Activated effector memory CD4-positive, alpha-beta T cell treated with Interleukin-2 at 50 U/mL for 16 hours (primary cell): ENCODE measurements around the gene NXPE4.
"Not testable (repeated sequence)": the region's sequence is repeated elsewhere in the genome, so short reads cannot be mapped to it uniquely, and the experiment has no call there.

Source experiments
- DNase-seq: peaks from one replicate; pipeline ENCODE4 v3.0.0-alpha.2; 2020

The NXPE4 gene

DNA sequence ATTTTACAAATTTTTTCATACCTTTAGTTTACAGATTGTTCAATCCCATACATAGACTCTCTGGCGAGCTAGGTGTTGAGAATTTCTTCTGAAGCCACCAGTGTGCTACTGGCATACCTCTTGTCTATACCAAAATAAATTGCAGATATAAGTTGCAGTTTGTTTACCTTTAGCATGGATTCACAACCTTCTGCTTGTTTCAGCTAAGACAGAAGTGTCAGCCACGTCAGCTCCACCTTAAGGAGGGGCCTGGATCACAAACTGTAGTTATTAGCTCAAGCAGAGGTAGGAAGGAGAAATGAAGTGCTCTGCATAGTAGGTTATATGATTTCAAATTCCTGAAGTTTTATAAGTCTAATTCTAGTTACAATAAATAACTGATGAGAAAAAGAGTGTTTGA, at the start of gene NXPE4:
TSS of gene NXPE4 (minus strand) at position 216 of the 400 bp plus-strand sequence. CDS start 1,027 bp downstream, outside the sequence.
- no peak for DNase-seq

DNA sequence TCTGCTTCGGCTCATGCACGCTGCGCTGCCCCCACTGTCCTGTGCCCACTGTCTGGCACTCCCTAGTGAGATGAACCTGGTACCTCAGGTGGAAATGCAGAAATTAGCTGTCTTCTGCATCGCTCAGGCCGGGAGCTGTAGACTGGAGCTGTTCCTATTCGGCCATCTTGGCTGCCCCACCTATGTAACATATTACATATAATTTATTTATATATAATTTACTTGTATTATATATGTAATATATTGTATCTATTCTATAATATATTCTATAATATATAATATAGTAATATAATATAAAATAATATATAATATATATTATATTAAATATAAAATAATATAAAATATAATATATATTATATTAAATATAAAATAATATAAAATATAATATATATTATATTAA, 43.9 kb upstream of the NXPE4 start:
- DNase-seq, result not testable (repeated sequence)

DNA sequence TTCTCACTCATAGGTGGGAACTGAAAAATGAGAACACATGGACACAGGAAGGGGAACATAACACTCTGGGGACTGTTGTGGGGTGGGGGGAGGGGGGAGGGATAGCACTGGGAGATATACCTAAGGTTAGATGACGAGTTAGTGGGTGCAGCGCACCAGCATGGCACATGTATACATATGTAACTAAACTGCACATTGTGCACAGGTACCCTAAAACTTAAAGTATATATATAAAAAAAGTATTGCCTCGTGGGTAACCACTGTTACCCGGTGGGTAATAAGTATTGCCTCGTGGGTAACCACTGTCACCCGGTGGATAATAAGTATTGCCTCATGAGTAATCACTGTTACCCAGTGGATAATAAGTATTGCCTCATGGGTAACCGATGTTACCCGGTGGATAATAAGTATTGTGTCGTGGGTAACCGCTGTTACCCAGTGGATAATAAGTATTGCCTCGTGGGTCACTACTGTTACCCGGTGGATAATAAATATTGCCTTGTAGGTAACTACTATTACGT, 35.9 kb upstream of the NXPE4 start:
- DNase-seq, result not testable (repeated sequence)

DNA sequence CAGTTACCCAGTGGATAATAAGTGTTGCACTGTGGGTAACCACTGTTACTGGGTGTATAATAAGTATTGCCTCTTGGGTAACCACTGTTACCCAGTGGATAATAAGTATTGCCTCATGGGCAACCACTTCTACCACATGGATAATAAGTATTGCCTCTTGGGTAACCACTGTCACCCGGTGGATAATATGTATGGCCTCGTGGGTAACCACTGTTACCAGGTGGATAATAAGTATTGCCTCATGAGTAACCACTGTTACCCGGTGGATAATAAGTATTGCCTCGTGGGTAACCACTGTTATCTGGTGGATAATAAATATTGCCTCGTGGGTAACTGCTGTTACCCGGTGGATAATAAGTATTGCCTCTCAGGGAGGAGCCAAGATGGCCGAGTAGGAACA, 29.7 kb upstream of the NXPE4 start:
- DNase-seq, result no peak

DNA sequence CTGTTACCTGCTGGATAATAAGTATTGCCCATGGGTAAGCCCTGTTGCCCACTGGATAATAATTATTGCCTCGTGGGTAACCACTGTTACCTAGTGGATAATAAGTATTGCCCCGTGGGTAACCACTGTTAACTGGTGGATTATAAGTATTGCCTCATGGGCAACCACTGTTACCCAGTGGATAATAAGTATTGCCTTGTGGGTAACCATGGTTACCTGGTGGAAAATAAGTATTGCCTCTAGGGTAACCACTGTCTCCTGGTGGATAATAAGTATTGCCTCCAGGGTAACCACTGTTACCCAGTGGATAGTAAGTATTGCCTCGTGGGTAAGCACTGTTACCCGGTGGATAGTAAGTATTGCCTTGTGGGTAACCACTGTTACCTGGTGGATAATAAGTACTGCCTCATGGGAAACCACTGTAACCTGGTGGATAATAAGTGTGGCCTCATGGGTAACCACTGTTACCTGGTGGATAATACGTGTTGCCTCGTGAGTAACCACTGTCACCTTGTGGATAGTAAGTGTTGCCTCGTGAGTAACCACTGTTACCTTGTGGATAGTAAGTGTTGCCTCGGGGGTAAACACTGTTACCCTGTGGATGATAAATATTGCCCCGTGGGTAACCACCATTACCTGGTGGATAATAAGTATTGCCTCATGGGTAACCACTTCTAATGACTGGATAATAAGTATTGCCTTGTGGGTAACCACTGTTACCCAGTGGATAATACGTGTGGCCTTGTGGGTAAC, 29.0 kb upstream of the NXPE4 start:
- no peak for DNase-seq

DNA sequence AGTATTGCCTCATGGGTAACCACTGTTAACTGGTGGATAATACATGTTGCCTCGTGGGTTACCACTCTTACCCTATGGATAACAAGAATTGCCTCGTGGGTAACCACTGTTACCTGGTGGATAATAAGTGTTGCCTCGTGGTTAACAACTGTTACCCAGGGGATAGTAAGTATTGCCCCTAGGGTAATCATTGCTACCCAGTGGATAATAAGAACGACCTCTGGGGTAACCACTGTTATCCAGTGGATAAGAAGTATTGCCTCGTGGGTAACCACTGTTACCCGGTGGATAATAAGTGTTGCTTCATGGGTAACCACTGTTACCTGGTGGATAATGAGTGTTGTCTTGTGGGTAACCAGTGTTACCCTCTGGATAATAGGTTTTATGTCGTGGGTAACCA, 28.1 kb upstream of the NXPE4 start:
- DNase-seq, result no peak

DNA sequence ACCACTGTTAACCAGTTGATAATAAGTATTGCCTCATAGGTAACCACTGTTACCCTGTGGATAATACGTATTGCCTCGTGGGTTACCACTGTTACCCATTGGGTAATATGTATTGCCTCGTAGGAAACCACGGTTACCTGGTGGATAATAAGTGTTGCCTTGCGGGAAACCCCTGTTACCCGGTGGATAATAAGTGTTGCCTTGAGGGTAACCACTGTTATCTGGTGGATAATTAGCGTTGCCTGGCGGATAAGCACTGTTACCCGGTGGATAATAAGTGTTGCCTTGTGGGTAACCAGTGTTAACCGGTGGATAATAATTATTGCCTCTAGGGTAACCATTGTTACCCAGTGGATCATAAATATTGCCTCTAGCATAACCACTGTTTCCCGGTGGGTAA, 27.3 kb upstream of the NXPE4 start:
- no peak for DNase-seq

DNA sequence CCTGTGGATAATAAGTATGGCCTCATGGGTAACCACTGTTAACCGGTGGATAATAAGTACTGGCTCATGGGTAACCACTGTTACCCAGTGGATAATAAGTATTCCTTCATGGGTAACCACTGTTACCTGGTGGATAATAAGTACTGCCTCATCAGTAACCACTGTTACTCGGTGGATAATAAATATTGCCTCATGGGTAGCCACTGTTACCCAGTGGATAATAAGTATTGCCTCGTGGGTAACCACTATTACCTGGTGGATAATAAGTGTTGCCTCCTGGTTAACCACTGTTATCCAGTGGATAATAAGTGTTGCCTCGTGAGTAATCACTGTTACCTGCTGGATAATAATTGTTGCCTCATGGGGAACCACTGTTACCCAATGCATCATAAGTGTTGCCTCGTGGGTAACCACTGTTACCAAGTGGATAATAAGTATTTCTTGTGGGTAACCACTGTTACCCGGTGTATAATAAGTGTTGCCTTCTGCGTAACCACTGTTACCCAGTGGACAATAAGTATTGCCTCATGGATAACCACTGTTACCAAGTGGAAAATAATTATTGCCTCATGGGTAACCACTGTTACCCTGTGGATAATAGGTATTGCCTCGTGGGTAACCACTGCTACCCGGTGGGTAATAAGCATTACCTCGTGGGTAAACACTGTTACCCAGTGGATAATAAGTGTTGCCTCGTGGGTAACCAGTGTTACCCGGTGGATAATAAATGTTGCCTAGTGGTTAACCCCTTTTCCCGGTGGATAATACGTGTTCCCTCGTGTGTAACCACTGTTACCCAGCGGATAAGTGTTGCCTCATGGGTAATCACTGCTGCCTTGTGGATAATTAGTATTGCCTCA, 26.6 kb upstream of the NXPE4 start:
- no peak for DNase-seq

DNA sequence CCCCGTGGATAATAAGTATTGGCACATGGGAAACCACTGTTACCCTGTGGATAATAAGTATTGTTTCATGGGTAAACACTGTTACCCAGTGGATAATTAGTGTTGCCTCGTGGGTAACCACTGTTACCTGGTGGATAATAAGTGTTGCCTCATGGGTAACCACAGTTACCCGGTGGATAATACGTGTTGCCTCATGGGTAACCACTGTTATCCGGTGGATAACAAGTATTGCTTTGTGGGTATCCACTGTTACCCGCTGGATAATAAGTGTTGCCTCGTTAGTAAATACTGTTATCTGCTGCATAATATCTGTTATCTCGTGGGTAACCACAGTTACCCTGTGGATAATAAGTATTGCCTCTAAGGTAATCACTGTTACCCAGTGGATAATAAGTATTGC, 25.5 kb upstream of the NXPE4 start:
- no peak for DNase-seq

DNA sequence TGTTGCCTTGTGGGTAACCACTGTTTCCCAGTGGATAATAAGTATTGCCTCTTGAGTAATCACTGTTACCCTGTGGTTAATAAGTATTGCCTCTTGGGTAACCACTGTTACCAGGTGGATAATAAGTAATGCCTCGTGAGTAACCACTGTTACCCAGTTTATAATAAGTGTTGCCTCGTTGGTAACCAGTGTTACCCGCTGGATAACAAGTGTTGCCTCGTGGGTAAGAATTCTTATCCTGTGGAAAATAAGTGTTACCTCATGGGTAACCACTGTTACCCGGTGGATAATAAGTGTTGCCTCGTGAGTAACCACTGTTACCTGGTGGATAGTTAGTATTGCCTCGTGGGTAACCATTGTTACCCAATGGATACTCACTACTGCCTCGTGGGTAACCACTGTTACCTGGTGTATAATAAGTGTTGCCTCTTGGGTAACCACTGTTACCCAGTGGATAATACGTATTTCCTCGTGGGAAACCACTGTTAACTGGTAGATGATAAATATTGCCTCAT, 24.1 kb upstream of the NXPE4 start:
- DNase-seq, result no peak

DNA sequence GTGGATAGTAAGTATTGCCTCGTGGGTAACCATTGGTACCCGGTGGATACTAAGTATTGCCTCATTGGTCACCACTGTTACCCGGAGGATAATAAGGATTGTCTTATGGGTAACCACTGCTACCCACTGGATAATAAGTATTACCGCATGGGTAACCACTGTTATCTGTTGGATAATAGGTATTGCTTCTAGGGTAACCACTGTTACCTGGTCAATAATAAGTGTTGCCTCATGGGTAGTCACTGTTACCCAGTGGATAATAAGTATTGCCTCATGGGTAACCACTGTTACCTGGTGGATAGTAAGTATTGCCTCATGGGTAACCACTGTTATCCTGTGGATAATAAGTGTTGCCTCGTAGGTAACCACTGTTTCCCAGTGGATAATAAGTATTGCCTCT, 22.6 kb upstream of the NXPE4 start:
- no peak for DNase-seq

DNA sequence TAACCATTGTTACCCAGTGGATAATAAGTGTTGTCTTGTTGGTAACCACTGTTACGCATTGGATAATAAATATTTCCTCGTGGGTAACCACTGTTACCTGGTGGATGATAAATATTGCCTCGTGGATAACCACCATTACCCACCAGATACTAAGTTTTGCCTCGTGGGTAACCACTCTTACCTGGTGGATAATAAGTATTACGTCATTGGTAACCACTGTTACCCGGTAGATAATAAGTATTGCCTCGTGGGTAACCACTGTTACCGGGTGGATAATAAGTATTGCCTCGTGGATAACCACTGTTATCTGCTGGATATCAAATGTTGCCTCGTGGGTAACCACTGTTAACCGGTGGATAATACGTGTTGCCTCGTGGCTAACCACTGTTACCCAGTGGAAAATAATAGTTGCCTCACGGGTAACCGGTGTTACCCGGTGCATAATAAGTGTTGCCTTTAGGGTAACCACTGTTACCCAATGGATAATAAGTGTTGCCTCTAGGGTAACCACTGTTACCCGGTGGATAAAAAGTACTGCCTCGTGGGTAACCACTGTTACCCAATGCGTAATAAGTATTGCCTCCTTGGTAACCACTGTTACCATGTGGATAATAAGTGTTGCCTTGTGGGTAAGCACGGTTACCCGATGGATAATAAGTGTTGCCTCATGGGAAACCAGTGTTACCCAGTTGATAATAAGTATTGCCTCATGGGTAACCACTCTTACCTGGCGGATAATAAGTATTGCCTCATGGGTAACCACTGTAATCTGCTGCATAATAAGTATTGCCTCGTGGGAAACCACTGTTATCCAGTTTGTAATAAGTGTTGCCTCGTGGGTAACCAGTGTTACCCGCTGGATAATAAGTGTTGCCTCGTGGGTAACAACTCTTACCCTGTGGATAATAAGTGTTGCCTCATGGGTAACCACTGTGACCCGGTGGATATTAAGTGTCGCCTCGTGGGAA, 21.9 kb upstream of the NXPE4 start:
- DNase-seq, result no peak

DNA sequence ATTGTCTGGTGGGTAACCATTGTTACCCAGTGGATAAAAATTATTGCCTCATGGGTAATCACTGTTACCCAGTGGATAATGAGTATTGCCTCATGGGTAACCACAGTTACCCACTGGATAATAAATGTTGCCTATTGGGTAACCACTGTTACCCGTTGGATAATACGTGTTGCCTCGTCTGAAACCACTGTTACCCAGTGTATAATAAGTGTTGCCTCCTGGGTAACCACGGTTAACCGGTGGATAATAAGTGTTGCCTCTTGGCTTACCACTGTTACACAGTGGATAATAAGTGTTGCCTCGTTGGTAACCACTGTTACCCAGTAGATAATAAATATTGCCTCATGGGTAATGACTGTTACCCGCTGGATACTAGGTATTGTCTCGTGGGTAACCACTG, 20.9 kb upstream of the NXPE4 start:
- DNase-seq, result no peak

DNA sequence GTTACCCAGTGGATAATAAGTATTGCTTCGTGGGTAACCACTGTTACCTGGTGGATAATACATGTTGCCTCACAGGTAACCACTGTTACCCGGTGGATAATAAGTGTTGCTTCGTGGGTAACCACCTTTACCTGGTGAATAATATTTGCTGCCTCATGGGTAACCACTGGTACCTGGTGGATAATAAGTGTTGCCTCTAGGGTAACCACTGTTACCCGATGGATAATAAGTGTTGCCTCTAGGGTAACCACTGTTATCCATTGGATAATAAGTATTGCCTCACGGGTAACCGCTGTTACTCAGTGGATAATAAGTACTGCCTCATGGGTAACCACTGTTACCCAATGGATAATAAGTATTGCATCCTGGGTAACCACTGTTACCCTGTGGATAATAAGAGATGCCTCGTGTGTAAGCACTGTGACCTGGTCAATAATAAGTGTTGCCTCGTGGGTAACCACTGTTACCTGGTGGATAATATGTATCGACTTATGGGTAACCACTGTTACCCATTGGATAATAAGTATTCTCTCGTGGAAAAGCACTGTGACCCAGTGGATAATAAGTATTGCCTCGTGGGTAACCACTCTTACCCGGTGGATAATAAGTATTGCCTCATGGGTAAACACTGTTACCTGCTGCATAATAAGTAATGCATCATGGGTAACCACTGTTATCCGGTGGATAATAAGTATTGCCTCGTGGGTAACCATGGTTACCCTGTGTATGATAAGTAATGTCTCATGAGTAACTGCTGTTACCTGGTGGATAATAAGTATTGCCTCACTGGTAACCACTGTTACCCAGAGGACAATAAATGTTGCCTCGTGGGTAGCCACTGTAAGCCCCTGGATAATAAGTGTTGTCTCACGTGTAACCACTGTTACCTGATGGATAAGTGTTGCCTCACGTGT, 20.1 kb upstream of the NXPE4 start:
- DNase-seq, result no peak

DNA sequence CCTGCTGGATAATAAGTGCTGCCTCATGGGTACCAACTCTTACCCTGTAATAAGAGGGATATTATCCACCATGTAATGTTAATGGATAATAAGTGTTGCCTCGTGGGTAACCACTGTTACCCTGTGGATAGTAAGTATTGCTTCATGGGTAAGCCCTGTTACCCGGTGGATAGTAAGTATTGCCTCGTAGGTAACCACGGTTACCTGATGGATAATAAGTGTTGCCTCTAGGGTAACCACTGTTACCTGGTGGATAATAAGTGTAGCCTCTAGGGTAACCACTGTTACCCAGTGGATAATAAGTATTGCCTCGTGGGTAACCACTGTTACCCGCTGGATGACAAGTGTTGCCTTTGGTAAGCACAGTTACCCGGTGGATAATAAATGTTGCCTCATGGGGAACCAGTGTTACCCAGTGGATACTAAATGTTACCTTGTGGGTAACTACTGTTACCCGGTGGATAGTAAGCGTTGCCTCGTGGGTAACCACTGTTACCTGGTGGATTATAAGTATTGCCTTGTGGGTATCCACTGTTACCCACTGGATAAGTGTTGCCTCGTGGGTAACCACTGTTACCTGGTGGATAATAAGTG, 18.6 kb upstream of the NXPE4 start:
- no peak for DNase-seq

DNA sequence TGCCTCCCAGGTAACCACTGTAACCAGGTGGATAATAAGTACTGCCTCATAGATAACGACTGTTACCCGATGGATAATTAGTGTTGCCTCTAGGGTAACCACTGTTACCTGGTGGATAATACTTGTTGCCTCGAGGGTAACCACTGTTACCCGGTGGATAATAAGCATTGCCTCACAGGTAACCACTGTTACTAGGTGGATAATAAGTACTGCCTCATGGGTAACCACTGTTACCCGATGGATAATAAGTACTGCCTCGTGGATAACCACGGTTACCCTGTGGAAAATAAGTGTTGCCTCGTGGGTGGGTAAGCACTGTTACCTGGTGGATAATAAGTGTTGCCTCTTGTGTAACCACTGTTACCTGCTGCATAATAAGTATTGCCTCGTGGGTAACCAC, 17.5 kb upstream of the NXPE4 start:
- not testable (repeated sequence) for DNase-seq

DNA sequence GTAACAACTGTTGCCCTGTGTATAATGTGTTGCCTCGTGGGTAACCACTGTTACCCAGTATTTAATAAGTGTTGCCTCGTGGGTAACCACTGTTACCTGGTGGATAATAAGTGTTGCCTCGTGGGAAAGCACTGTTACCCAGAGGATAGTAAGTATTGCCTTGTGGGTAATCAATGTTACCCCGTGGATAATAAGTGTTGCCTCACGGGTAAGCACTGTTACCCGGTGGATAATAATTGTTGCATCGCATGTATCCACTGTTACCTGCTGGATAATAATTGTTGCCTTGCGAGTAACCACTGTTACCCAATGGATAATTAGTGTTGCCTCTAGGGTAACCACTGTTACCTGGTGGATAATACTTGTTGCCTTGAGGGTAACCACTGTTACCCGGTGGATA, 17.1 kb upstream of the NXPE4 start:
- DNase-seq, result no peak

DNA sequence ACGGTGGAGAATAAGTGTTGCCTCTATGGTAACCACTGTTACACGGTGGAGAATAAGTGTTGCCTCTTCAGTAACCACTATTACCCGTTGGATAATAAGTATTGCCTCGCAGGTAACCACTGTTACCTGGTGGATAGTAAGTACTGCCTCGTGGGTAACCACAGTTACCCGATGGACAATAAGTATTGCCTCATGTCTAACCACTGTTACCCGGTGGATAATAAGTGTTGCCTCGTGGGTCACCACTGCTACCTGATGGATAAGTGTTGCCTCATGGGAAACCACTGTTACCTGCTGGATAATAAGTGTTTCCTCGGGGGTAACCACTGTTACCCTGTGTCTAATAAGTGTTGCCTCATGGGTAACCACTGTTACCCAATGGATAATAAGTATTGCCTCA, 16.6 kb upstream of the NXPE4 start:
- not testable (repeated sequence) for DNase-seq

DNA sequence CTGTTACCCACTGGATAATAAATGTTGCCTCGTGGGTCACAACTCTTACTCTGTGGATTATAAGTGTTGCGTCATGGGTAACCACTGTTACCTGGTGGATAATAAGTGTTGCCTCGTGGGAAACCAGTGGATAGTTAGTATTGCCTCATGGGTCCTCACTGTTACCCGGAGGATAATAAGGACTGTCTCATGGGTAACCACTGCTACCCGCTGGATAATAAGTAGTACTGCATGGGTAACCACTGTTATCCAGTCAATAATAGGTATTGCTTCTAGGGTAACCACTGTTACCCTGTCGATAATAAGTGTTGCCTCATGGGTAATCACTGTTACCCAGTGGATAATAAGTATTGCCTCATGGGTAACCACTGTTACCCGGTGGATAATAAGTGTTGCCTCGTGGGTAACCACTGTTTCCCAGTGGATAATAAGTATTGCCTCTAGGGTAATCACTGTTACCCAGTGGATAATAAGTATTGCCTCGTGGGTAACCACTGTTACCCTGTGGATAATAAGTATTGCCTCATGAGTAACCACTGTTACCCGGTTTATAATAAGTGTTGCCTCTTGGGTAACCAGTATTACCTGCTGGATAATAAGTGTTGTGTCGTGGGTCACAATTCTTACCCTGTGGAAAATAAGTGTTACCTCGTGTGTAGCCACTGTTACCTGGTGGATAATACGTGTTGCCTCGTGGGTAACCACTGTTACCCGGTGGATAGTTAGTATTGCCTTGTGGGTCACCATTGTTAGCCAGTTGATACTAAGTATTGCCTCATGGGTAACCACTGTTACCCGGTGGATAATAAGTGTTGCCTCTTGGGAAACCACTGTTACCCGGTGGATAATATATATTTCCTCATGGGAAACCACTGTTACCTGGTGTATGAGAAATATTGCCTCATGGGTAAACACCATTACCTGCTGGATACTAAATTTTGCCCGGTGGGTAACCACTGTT, 15.7 kb upstream of the NXPE4 start:
- DNase-seq, result no peak

DNA sequence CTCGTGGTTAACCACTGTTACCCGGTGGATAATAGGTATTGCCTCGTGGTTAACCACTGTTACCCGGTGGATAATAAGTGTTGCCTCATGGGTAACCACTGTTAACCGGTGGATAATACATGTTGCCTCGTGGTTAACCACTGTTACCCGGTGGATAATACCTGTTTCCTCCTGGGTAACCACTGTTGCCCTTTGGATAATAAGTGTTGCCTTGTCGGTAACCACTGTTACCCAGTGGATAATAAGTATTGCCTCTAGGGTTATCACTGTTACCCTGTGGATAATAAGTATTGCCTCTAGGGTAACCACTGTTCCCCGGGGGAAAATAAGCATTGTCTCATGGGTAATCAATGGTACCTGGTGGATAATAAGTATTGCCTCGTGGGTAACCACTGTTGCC, 15.0 kb upstream of the NXPE4 start:
- DNase-seq, result no peak
